ENCODE measurements around the gene HOXB3. TPM values are rescaled to one million over a fixed set of nuclear protein-coding genes. Genes with fewer than 3 reads are reported as not detected.

The HOXB3 gene
- total and polyA plus RNA-seq, 12 donors: 2.3 to 28.8 (median 8.8) TPM

GRCh38 chr17:48615047-48615962 lies 25.3 kb upstream of the HOXB3 start, which contains the start of gene HOXB8:
Gene HOXB8, minus strand, starts transcription at chr17:48615292. Its CDS starts 588 bp downstream, at chr17:48614704.
- Histone ChIP-seq H3K4me1 (replicated peaks in 1 of 2) (peaks cover 0 to 18% of the 10 kb centered on the region in 2 donors), H3K9me3 (replicated peaks in 1 of 3) (no peaks in the 10 kb centered on the region), H3K4me3 (peak within 1 kb of the TSS in 1 of 4 donors; percentile 79), H3K36me3 (replicated peaks in 1 of 2) (no peaks in the 10 kb centered on the region), H3K27me3 (peaks cover 49% of the 10 kb centered on the region), H3K27ac (peak within 1 kb of the TSS in 2 of 5 donors; percentile 31 to 88)
- TF ChIP-seq POLR2A (IDR thresholded peaks at IDR 0.05) (no peak), CTCF (IDR thresholded peaks at IDR 0.05) (no peak)
- DNase-seq: no peak
- intact Hi-C loops (cut with DNase I): loop anchor here in 1 of 2 donors (10.0 kb wide), 1 partner anchor 591 kb away; no protein-coding TSS in a partner anchor
- WGBS, 4 donors: 21 to 25% (median 23%) methylated on average over 40 to 41 of the region's 41 CpGs

GRCh38 chr17:48613862-48614694 lies 24.0 kb upstream of the HOXB3 start:
- H3K36me3 ChIP-seq (replicated peaks in 1 of 2): no peaks in the 10 kb centered on the region
- H3K4me1 ChIP-seq (replicated peaks in 1 of 2): peaks cover 3 to 26% of the 10 kb centered on the region in 2 donors
- TF ChIP-seq POLR2A (IDR thresholded peaks at IDR 0.05): no peak
- TF ChIP-seq CTCF (IDR thresholded peaks at IDR 0.05): no peak
- H3K27ac ChIP-seq: peak overlapping the region in 3 of 5 donors; percentile 14 to 88 (median 31)
- peak overlapping the region in 1 of 4 donors; percentile 79 for H3K4me3 ChIP-seq
- DNase-seq: peak in 2 of 7 donors; percentile 30
- no peaks in the 10 kb centered on the region for H3K9me3 ChIP-seq (replicated peaks in 1 of 3)
- intact Hi-C loops (cut with DNase I): loop anchor here in 1 of 2 donors (10.0 kb wide), 1 partner anchor 589 kb away; no protein-coding TSS in a partner anchor
- peaks cover 37% of the 10 kb centered on the region for H3K27me3 ChIP-seq
- 11 to 18% (median 12%) methylated on average over 30 to 55 of the region's 55 CpGs for WGBS, 4 donors

- intact Hi-C loops (cut with DNase I): loop anchor here in 1 of 2 donors (10.0 kb wide), 1 partner anchor 588 kb away; no protein-coding TSS in a partner anchor
- peak overlapping the region; percentile 9 to 88 (median 20) for H3K27ac ChIP-seq
- peak overlapping the region in 2 of 4 donors; percentile 9 to 79 for H3K4me3 ChIP-seq
- no peaks in the 10 kb centered on the region for H3K9me3 ChIP-seq (replicated peaks in 1 of 3)
- peaks cover 3 to 25% of the 10 kb centered on the region in 2 donors for H3K4me1 ChIP-seq (replicated peaks in 1 of 2)
- TF ChIP-seq CTCF (IDR thresholded peaks at IDR 0.05) (peak in 3 of 6 experiments; percentile 21 to 33 (median 32)), POLR2A (IDR thresholded peaks at IDR 0.05) (no peak)
- no peaks in the 10 kb centered on the region for H3K36me3 ChIP-seq (replicated peaks in 1 of 2)
- 1 to 4% (median 2%) methylated on average over 36 to 67 of the region's 67 CpGs for WGBS, 4 donors
- DNase-seq: peak in 5 of 7 donors; percentile 46 to 62 (median 52)
- peaks cover 34% of the 10 kb centered on the region for H3K27me3 ChIP-seq
These were observed 23.0 kb upstream of the HOXB3 start for GRCh38 chr17:48612854-48613691.
